K562 (cell line): Measurements from ENCODE around the gene POR. TPM values are rescaled to one million over a fixed set of nuclear protein-coding genes. Genes with fewer than 3 reads are reported as not detected.
A peak's percentile ranks its signal among the peaks of the same experiment; 100 is the strongest.

Experiments
- CHD4 ChIP-seq: fragments of 200-600 bp; sonication (generic); IDR thresholded peaks from 3 replicates; pipeline ENCODE4 v1.6.1; 2012; ENCODE audit warnings: low read depth, mild to moderate bottlenecking, mixed read lengths, low read length, inconsistent platforms; ENCODE audit not compliant: insufficient read depth, insufficient replicate concordance, poor library complexity, severe bottlenecking
- FIP1L1 ChIP-seq: fragments of 200-400 bp; formaldehyde crosslinking; IDR thresholded peaks from 2 replicates; pipeline ENCODE4 v1.6.1; 2018; ENCODE audit warnings: mild to moderate bottlenecking, low read depth, low read length; ENCODE audit not compliant: poor library complexity, severe bottlenecking
- GATAD2A ChIP-seq: fragments of 450-650 bp; IDR thresholded peaks from 2 replicates; pipeline ENCODE4 v1.6.1; 2017
- HDAC1 ChIP-seq, 2 experiments: fragments of 450-650 bp; IDR thresholded peaks; 2 replicates each; pipeline ENCODE4 v1.6.1; 2016 to 2017; ENCODE audit warnings: inconsistent platforms in 1 of 2, mild to moderate bottlenecking in 1 of 2, moderate library complexity in 1 of 2
- IRF2 ChIP-seq: sonication (generic); formaldehyde crosslinking; IDR thresholded peaks from 2 replicates; pipeline ENCODE4 v1.8.1; 2022; ENCODE audit warnings: mild to moderate bottlenecking, missing genetic modification reagents
- MEF2A ChIP-seq: IDR thresholded peaks from 2 replicates; pipeline ENCODE4 v1.6.1; 2011; ENCODE audit warnings: low read depth, mild to moderate bottlenecking, low read length, moderate library complexity; ENCODE audit not compliant: control insufficient read depth
- NBN ChIP-seq: fragments of 450-650 bp; IDR thresholded peaks from 2 replicates; pipeline ENCODE4 v1.6.1; 2016; ENCODE audit warnings: low read depth, mild to moderate bottlenecking
- POLR3A ChIP-seq: IDR thresholded peaks from 2 replicates; pipeline ENCODE4 v1.6.1; 2011; ENCODE audit warnings: borderline replicate concordance, mild to moderate bottlenecking, moderate library complexity; ENCODE audit not compliant: insufficient read length, insufficient read depth; ENCODE audit errors: extremely low read depth
- RBBP5 ChIP-seq: fragments of 200-600 bp; sonication (generic); IDR thresholded peaks from 2 replicates; pipeline ENCODE4 v1.6.1; 2012; ENCODE audit warnings: borderline replicate concordance, mild to moderate bottlenecking, low read length, control low read depth, inconsistent platforms; ENCODE audit not compliant: insufficient read depth, poor library complexity, severe bottlenecking
- SIN3B ChIP-seq: fragments of 450-650 bp; IDR thresholded peaks from 2 replicates; pipeline ENCODE4 v1.6.1; 2017; ENCODE audit warnings: low read depth, mild to moderate bottlenecking, moderate library complexity
- TFAM ChIP-seq: fragments of 250-450 bp; sonication (Bioruptor Pico); conservative IDR thresholded peaks from 2 replicates; pipeline ENCODE4 v1.5.0; 2021; ENCODE audit warnings: mild to moderate bottlenecking, moderate library complexity
- TGIF2 ChIP-seq: sonication (generic); formaldehyde crosslinking; IDR thresholded peaks from 2 replicates; pipeline ENCODE4 v1.8.1; 2022; ENCODE audit warnings: mild to moderate bottlenecking, missing genetic modification reagents, moderate library complexity
- ZNF134 ChIP-seq: fragments of 250-450 bp; sonication (Bioruptor Pico); conservative IDR thresholded peaks from 2 replicates; pipeline ENCODE4 v1.4.0; 2020
- ZNF253 ChIP-seq: fragments of 250-450 bp; sonication (Bioruptor Pico); conservative IDR thresholded peaks from 2 replicates; pipeline ENCODE4 v1.6.1; 2021; ENCODE audit warnings: mild to moderate bottlenecking
- ZNF830 ChIP-seq: fragments of 250-450 bp; sonication (Bioruptor Pico); IDR thresholded peaks from 2 replicates; pipeline ENCODE4 v1.5.0; 2021; ENCODE audit warnings: mild to moderate bottlenecking
- polyA plus RNA-seq, 8 experiments: library from polyadenylated mRNA; depleted of rRNA in 4 of 8; stranded (reverse) in 5 of 8; unstranded in 3 of 8; fragments of >200 nt; fragmentation: Nextera tagmentation in 2 of 8; fragmentation: Illumina TruSeq in 1 of 8; extraction: Ambion mirVana in 2 of 8; extraction: Trizol in 1 of 8; gene quantifications; 2 replicates each; pipeline versions ENCODE4 v1.2.1 to v1.2.3, GENCODE V29; 2011 to 2014; ENCODE audit warnings: inconsistent platforms in 1 of 8, missing spikeins in 1 of 8
- total RNA-seq, 7 experiments: library from RNA; depleted of rRNA in 6 of 7; stranded (reverse); fragments of >200 nt in 6 of 7; fragmentation: Illumina TruSeq in 2 of 7; extraction: Trizol in 2 of 7; gene quantifications; 2 replicates each; pipeline versions ENCODE4 v1.2.1 to v1.2.3, GENCODE V29; 2011 to 2021; ENCODE audit warnings: low replicate concordance in 1 of 7
- TF ChIP-seq, protein P1 (sequence below): sonication (generic); formaldehyde crosslinking; IDR thresholded peaks from 2 replicates; pipeline ENCODE4 v1.8.1; 2023; ENCODE audit warnings: missing genetic modification reagents, mild to moderate bottlenecking, borderline replicate concordance
- TF ChIP-seq, protein P2 (sequence below): fragments of 150-350 bp; conservative IDR thresholded peaks from 2 replicates; pipeline ENCODE4 v1.6.1; 2014; ENCODE audit warnings: low read length
- TF ChIP-seq, protein P3 (sequence below), 2 experiments: fragments of 450-650 bp in 1 of 2; sonication (generic) in 1 of 2; formaldehyde crosslinking; conservative IDR thresholded peaks; 2 replicates each; pipeline versions ENCODE4 v1.4.0 to v1.8.1; 2020 to 2022; ENCODE audit warnings: mild to moderate bottlenecking in 1 of 2, missing genetic modification reagents in 1 of 2

Gene POR
- total and polyA plus RNA-seq, 9 of the 15 experiments (the other 6 are each of a cell fraction or from before 2014, with no cell fraction given): 4.7 to 142 (median 40.8) TPM

DNA sequence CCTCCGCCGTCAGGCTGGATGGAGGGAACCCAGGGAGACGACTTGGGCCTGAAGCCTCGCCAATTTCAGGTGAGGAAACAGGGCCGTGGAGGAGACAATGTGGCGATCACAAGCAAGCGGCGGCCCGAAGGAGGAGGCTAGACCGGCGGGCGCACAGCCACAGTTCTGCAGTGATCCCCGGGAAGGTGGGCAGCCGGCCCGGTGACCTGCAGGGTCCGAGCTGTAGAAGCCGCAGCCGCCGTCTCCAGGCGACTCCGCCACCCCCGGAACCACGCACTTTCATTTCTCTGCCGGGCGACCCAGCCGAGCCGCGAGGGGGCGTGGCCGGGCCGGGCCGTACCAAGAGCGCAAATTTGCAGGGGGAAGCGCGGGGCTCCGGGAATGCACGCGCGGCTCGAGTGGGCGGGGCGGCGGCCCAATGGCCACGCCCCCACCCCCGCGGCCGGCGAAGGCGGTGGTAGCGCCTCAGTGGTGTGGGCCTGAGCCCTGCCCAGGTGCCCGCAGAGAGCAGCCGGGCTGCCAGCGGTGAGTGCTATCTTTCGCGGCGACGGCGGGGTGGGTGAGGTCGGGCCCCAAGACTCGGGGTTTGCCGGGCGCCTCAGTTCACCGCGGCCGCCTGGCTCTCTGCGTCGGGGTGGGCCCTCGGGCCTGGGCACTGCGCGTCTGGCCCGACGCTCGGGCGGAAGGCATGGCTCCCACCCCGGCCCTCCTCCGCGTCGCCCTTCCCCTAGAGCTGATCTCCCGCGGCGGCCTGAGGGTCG is at the start of gene POR (continued):
- TF ChIP-seq, protein P1, sequence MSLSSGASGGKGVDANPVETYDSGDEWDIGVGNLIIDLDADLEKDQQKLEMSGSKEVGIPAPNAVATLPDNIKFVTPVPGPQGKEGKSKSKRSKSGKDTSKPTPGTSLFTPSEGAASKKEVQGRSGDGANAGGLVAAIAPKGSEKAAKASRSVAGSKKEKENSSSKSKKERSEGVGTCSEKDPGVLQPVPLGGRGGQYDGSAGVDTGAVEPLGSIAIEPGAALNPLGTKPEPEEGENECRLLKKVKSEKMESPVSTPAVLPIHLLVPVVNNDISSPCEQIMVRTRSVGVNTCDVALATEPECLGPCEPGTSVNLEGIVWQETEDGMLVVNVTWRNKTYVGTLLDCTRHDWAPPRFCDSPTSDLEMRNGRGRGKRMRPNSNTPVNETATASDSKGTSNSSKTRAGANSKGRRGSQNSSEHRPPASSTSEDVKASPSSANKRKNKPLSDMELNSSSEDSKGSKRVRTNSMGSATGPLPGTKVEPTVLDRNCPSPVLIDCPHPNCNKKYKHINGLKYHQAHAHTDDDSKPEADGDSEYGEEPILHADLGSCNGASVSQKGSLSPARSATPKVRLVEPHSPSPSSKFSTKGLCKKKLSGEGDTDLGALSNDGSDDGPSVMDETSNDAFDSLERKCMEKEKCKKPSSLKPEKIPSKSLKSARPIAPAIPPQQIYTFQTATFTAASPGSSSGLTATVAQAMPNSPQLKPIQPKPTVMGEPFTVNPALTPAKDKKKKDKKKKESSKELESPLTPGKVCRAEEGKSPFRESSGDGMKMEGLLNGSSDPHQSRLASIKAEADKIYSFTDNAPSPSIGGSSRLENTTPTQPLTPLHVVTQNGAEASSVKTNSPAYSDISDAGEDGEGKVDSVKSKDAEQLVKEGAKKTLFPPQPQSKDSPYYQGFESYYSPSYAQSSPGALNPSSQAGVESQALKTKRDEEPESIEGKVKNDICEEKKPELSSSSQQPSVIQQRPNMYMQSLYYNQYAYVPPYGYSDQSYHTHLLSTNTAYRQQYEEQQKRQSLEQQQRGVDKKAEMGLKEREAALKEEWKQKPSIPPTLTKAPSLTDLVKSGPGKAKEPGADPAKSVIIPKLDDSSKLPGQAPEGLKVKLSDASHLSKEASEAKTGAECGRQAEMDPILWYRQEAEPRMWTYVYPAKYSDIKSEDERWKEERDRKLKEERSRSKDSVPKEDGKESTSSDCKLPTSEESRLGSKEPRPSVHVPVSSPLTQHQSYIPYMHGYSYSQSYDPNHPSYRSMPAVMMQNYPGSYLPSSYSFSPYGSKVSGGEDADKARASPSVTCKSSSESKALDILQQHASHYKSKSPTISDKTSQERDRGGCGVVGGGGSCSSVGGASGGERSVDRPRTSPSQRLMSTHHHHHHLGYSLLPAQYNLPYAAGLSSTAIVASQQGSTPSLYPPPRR (CRISPR knock-in tag): no peak
- TF ChIP-seq IRF2 (CRISPR knock-in tag): no peak
- TF ChIP-seq ZNF134 (CRISPR knock-in tag): no peak
- TF ChIP-seq RBBP5: peak; percentile 92
- TF ChIP-seq, protein P2, sequence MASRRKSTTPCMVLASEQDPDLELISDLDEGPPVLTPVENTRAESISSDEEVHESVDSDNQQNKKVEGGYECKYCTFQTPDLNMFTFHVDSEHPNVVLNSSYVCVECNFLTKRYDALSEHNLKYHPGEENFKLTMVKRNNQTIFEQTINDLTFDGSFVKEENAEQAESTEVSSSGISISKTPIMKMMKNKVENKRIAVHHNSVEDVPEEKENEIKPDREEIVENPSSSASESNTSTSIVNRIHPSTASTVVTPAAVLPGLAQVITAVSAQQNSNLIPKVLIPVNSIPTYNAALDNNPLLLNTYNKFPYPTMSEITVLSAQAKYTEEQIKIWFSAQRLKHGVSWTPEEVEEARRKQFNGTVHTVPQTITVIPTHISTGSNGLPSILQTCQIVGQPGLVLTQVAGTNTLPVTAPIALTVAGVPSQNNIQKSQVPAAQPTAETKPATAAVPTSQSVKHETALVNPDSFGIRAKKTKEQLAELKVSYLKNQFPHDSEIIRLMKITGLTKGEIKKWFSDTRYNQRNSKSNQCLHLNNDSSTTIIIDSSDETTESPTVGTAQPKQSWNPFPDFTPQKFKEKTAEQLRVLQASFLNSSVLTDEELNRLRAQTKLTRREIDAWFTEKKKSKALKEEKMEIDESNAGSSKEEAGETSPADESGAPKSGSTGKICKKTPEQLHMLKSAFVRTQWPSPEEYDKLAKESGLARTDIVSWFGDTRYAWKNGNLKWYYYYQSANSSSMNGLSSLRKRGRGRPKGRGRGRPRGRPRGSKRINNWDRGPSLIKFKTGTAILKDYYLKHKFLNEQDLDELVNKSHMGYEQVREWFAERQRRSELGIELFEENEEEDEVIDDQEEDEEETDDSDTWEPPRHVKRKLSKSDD: no peak
- peak; percentile 82; the same call in 1 of the 2 replicates for TF ChIP-seq TGIF2
- TF ChIP-seq ZNF253 (CRISPR knock-in tag): no peak
- TF ChIP-seq HDAC1 (IDR thresholded peaks at IDR 0.05): peak in 1 of 2 experiments; percentile 60; a peak in 2 of 4 replicates
- no peak for TF ChIP-seq CHD4
- no peak for TF ChIP-seq TFAM (CRISPR knock-in tag)
- peak; percentile 34; the same call in 1 of the 2 replicates for TF ChIP-seq NBN
- TF ChIP-seq SIN3B: peak; percentile 50
- TF ChIP-seq GATAD2A: peak; percentile 40; the same call in 1 of the 2 replicates
- TF ChIP-seq ZNF830: peak; percentile 39
- 0 out of 2 replicates have a peak, but pooled peaks have one; percentile 35 for TF ChIP-seq MEF2A
- TF ChIP-seq FIP1L1: peak; percentile 72
- no peak for TF ChIP-seq POLR3A
- TF ChIP-seq, protein P3, sequence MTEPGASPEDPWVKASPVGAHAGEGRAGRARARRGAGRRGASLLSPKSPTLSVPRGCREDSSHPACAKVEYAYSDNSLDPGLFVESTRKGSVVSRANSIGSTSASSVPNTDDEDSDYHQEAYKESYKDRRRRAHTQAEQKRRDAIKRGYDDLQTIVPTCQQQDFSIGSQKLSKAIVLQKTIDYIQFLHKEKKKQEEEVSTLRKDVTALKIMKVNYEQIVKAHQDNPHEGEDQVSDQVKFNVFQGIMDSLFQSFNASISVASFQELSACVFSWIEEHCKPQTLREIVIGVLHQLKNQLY (CRISPR knock-in tag; conservative IDR thresholded peaks at IDR 0.05): peak in 1 of 2 experiments; percentile 91; a peak in 2 of 4 replicates
